ENCODE measurements around the gene GALNT3.

Gene GALNT3

GRCh38 chr2:165815299-165816141 is 21.5 kb upstream of the GALNT3 start:
- TF ChIP-seq POLR2AphosphoS5 (IDR thresholded peaks at IDR 0.05; ENCODE audit: low read depth, low read length) (no peak), TAF1 (IDR thresholded peaks at IDR 0.05; ENCODE audit: borderline replicate concordance, insufficient read depth, low read length) (no peak), SIN3A (IDR thresholded peaks at IDR 0.05; ENCODE audit: borderline replicate concordance, insufficient read depth, low read length) (no peak), FOXP2 (optimal IDR thresholded peaks at IDR 0.05; ENCODE audit: borderline replicate concordance, extremely low read depth, extremely low read length, insufficient read depth) (no peak)
- TF ChIP-seq, protein P1, sequence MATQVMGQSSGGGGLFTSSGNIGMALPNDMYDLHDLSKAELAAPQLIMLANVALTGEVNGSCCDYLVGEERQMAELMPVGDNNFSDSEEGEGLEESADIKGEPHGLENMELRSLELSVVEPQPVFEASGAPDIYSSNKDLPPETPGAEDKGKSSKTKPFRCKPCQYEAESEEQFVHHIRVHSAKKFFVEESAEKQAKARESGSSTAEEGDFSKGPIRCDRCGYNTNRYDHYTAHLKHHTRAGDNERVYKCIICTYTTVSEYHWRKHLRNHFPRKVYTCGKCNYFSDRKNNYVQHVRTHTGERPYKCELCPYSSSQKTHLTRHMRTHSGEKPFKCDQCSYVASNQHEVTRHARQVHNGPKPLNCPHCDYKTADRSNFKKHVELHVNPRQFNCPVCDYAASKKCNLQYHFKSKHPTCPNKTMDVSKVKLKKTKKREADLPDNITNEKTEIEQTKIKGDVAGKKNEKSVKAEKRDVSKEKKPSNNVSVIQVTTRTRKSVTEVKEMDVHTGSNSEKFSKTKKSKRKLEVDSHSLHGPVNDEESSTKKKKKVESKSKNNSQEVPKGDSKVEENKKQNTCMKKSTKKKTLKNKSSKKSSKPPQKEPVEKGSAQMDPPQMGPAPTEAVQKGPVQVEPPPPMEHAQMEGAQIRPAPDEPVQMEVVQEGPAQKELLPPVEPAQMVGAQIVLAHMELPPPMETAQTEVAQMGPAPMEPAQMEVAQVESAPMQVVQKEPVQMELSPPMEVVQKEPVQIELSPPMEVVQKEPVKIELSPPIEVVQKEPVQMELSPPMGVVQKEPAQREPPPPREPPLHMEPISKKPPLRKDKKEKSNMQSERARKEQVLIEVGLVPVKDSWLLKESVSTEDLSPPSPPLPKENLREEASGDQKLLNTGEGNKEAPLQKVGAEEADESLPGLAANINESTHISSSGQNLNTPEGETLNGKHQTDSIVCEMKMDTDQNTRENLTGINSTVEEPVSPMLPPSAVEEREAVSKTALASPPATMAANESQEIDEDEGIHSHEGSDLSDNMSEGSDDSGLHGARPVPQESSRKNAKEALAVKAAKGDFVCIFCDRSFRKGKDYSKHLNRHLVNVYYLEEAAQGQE (IDR thresholded peaks at IDR 0.05; ENCODE audit: insufficient read depth in 1 of 2, low read depth in 2 of 2, low read length in 2 of 2) = no peak

DNA sequence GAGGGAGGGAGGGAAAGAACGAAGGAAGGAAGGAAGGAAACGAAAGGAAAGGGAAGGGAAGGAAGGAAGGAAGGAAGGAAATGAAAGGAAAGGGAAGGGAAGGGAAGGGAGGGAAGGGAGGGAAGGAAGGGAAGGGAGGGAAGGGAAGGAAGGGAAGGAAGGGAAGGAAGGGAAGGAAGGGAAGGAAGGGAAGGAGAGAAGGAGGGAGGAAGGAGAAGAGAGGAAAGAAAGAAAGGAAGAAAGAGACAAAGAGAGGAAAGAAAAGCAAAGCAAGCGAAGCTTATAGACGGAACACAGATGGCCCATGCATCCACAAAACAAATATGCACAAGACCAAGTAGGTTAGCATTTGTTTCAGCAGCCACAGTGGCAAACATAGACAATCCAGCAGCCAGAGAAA is 20.4 kb upstream of the GALNT3 start:
- TF ChIP-seq SIN3A (IDR thresholded peaks at IDR 0.05; ENCODE audit: borderline replicate concordance, insufficient read depth, low read length) = no peak
- TF ChIP-seq TAF1 (IDR thresholded peaks at IDR 0.05; ENCODE audit: borderline replicate concordance, insufficient read depth, low read length) = no peak
- no peak for TF ChIP-seq FOXP2 (optimal IDR thresholded peaks at IDR 0.05; ENCODE audit: borderline replicate concordance, extremely low read depth, extremely low read length, insufficient read depth)
- TF ChIP-seq POLR2AphosphoS5 (IDR thresholded peaks at IDR 0.05; ENCODE audit: low read depth, low read length) = no peak
- TF ChIP-seq, protein P1 (IDR thresholded peaks at IDR 0.05; ENCODE audit: insufficient read depth in 1 of 2, low read depth in 2 of 2, low read length in 2 of 2) = no peak

GRCh38 chr2:165811592-165812370 is 17.7 kb upstream of the GALNT3 start:
- TF ChIP-seq TAF1 (IDR thresholded peaks at IDR 0.05; ENCODE audit: borderline replicate concordance, insufficient read depth, low read length) = no peak
- TF ChIP-seq FOXP2 (optimal IDR thresholded peaks at IDR 0.05; ENCODE audit: borderline replicate concordance, extremely low read depth, extremely low read length, insufficient read depth) = no peak
- TF ChIP-seq POLR2AphosphoS5 (IDR thresholded peaks at IDR 0.05; ENCODE audit: low read depth, low read length) = no peak
- TF ChIP-seq, protein P1 (IDR thresholded peaks at IDR 0.05; ENCODE audit: insufficient read depth in 1 of 2, low read depth in 2 of 2, low read length in 2 of 2) = no peak
- TF ChIP-seq SIN3A (IDR thresholded peaks at IDR 0.05; ENCODE audit: borderline replicate concordance, insufficient read depth, low read length) = no peak

- no peak for TF ChIP-seq TAF1 (IDR thresholded peaks at IDR 0.05; ENCODE audit: borderline replicate concordance, insufficient read depth, low read length)
- TF ChIP-seq POLR2AphosphoS5 (IDR thresholded peaks at IDR 0.05; ENCODE audit: low read depth, low read length) = no peak
- no peak for TF ChIP-seq SIN3A (IDR thresholded peaks at IDR 0.05; ENCODE audit: borderline replicate concordance, insufficient read depth, low read length)
These were observed 16.4 kb upstream of the GALNT3 start for GRCh38 chr2:165810418-165810817.

- no peak for TF ChIP-seq TAF1 (IDR thresholded peaks at IDR 0.05; ENCODE audit: borderline replicate concordance, insufficient read depth, low read length)
- no peak for TF ChIP-seq FOXP2 (optimal IDR thresholded peaks at IDR 0.05; ENCODE audit: borderline replicate concordance, extremely low read depth, extremely low read length, insufficient read depth)
- no peak for TF ChIP-seq POLR2AphosphoS5 (IDR thresholded peaks at IDR 0.05; ENCODE audit: low read depth, low read length)
- TF ChIP-seq, protein P1 (IDR thresholded peaks at IDR 0.05; ENCODE audit: insufficient read depth in 1 of 2, low read depth in 2 of 2, low read length in 2 of 2) = no peak
- TF ChIP-seq SIN3A (IDR thresholded peaks at IDR 0.05; ENCODE audit: borderline replicate concordance, insufficient read depth, low read length) = no peak
These were observed 10.7 kb upstream of the GALNT3 start for GRCh38 chr2:165804719-165805118.

All from PFSK-1 (cell line).